Esophagus (tissue), 2 donors: ENCODE measurements around the gene NOVA2. TPM values are rescaled to one million over a fixed set of nuclear protein-coding genes. Genes with fewer than 3 reads are reported as not detected.

Source experiments
- H3K27ac ChIP-seq, 2 donors: one replicate each; pipeline ENCODE4 v1.5.1; 2013; ENCODE audit warnings: low read depth in 2 of 2, mild to moderate bottlenecking in 2 of 2, inconsistent platforms in 1 of 2, low read length in 1 of 2, moderate library complexity in 1 of 2
- H3K27me3 ChIP-seq, 2 donors: one replicate each; pipeline ENCODE4 v1.6.1; 2013; ENCODE audit warnings: low read length in 2 of 2, control low read depth in 1 of 2, mild to moderate bottlenecking in 1 of 2; ENCODE audit not compliant: insufficient read depth in 2 of 2, control insufficient read depth in 1 of 2
- H3K36me3 ChIP-seq, 2 donors: one replicate each; pipeline ENCODE4 v1.6.1; 2013; ENCODE audit warnings: low read length in 1 of 2; ENCODE audit not compliant: control insufficient read depth in 2 of 2, insufficient read depth in 2 of 2
- H3K4me1 ChIP-seq, 2 donors: one replicate each; pipeline ENCODE4 v1.6.1; 2013; ENCODE audit warnings: low read length in 1 of 2; ENCODE audit not compliant: control insufficient read depth in 2 of 2, insufficient read depth in 2 of 2
- H3K4me3 ChIP-seq, 2 donors: one replicate each; pipeline ENCODE4 v1.5.1; 2013; ENCODE audit warnings: low read length in 2 of 2, mild to moderate bottlenecking in 2 of 2, low read depth in 1 of 2, moderate library complexity in 1 of 2
- H3K9me3 ChIP-seq, 2 donors: one replicate each; pipeline ENCODE4 v1.6.1; 2013; ENCODE audit warnings: mild to moderate bottlenecking in 2 of 2, low read depth in 1 of 2, low read length in 1 of 2, moderate library complexity in 1 of 2; ENCODE audit not compliant: control insufficient read depth in 2 of 2, insufficient read depth in 1 of 2
- WGBS, 2 donors: extraction: QIAGEN DNeasy Blood & Tissue Kit; methylation state at CpG; one replicate each; pipeline ENCODE4 v1.1.7; 2013; 5-methylcytosine and 5-hydroxymethylcytosine counted together
- polyA plus RNA-seq, 2 donors: library from polyadenylated mRNA; stranded (reverse); fragments of 200-250 nt; gene quantifications; one replicate each; pipeline ENCODE4 v1.2.3, GENCODE V29; 2013
- donor health status: healthy with polysubstance abuse.
- donor health status: Bipolar disorder and iron deficiency.

Gene NOVA2
- polyA plus RNA-seq, 2 donors = 0.31 to 1.0 TPM

- 85 to 87% methylated on average over 12 of the region's 12 CpGs for WGBS, 2 donors
- H3K9me3 ChIP-seq = no peaks in the 10 kb centered on the region
- H3K36me3 ChIP-seq = no peaks in the 10 kb centered on the region
- no peaks in the 10 kb centered on the region for H3K4me1 ChIP-seq
- no peak overlapping the region for H3K4me3 ChIP-seq
- no peak overlapping the region for H3K27ac ChIP-seq
- H3K27me3 ChIP-seq = no peaks in the 10 kb centered on the region
Measured at GRCh38 chr19:45990113-45990728, 16.6 kb upstream of the NOVA2 start.

- Histone ChIP-seq H3K27me3 (no peaks in the 10 kb centered on the region), H3K9me3 (no peaks in the 10 kb centered on the region), H3K4me1 (no peaks in the 10 kb centered on the region), H3K27ac (no peak overlapping the region), H3K36me3 (no peaks in the 10 kb centered on the region), H3K4me3 (no peak overlapping the region)
- 80 to 88% methylated on average over 7 of the region's 7 CpGs for WGBS, 2 donors
Measured at GRCh38 chr19:45985321-45985720, 11.7 kb upstream of the NOVA2 start.

- Histone ChIP-seq H3K27ac (no peak overlapping the region), H3K27me3 (no peaks in the 10 kb centered on the region), H3K4me1 (no peaks in the 10 kb centered on the region), H3K36me3 (no peaks in the 10 kb centered on the region), H3K4me3 (no peak overlapping the region), H3K9me3 (no peaks in the 10 kb centered on the region)
- 52 to 53% methylated on average over 2 of the region's 2 CpGs for WGBS, 2 donors
Measured at GRCh38 chr19:45981350-45981749, 7.7 kb upstream of the NOVA2 start.

- H3K4me1 ChIP-seq = no peaks in the 10 kb centered on the region
- 75 to 76% methylated on average over 7 of the region's 7 CpGs for WGBS, 2 donors
- no peaks in the 10 kb centered on the region for H3K36me3 ChIP-seq
- H3K27ac ChIP-seq = no peak overlapping the region
- no peaks in the 10 kb centered on the region for H3K9me3 ChIP-seq
- peaks cover 0 to 7% of the 10 kb centered on the region in 2 donors for H3K27me3 ChIP-seq
- no peak overlapping the region for H3K4me3 ChIP-seq
Measured at GRCh38 chr19:45978156-45978555, 4.5 kb upstream of the NOVA2 start.

- peaks cover 0 to 2% of the 10 kb centered on the region in 2 donors for H3K4me1 ChIP-seq
- H3K9me3 ChIP-seq = peaks cover 0 to 4% of the 10 kb centered on the region in 2 donors
- WGBS, 2 donors = 40 to 43% methylated on average over 14 of the region's 14 CpGs
- H3K36me3 ChIP-seq = no peaks in the 10 kb centered on the region
- H3K27ac ChIP-seq = no peak overlapping the region
- no peak overlapping the region for H3K4me3 ChIP-seq
- H3K27me3 ChIP-seq = peaks cover 0 to 13% of the 10 kb centered on the region in 2 donors
Measured at GRCh38 chr19:45976178-45976577, 2.5 kb upstream of the NOVA2 start.

- Histone ChIP-seq H3K9me3 (peaks cover 0 to 4% of the 10 kb centered on the region in 2 donors), H3K4me1 (peaks cover 0 to 2% of the 10 kb centered on the region in 2 donors), H3K4me3 (no peak overlapping the region), H3K27me3 (peaks cover 0 to 13% of the 10 kb centered on the region in 2 donors), H3K36me3 (no peaks in the 10 kb centered on the region), H3K27ac (no peak overlapping the region)
- 66 to 74% methylated on average over 11 of the region's 11 CpGs for WGBS, 2 donors
Measured at GRCh38 chr19:45975306-45976070, 1.8 kb upstream of the NOVA2 start.

- 1 to 2% methylated on average over 14 to 53 of the region's 54 CpGs for WGBS, 2 donors
- no peak overlapping the region for H3K27ac ChIP-seq
- H3K27me3 ChIP-seq = peaks cover 0 to 13% of the 10 kb centered on the region in 2 donors
- no peaks in the 10 kb centered on the region for H3K36me3 ChIP-seq
- peak overlapping the region; percentile 12 to 25 for H3K4me3 ChIP-seq
- H3K9me3 ChIP-seq = peaks cover 0 to 4% of the 10 kb centered on the region in 2 donors
- H3K4me1 ChIP-seq = peaks cover 0 to 2% of the 10 kb centered on the region in 2 donors
Measured at GRCh38 chr19:45972947-45973540, 621 bp downstream of the NOVA2 start.

- Histone ChIP-seq H3K27ac (no peak overlapping the region), H3K4me1 (peaks cover 0 to 2% of the 10 kb centered on the region in 2 donors), H3K27me3 (peaks cover 0 to 13% of the 10 kb centered on the region in 2 donors), H3K9me3 (peaks cover 0 to 4% of the 10 kb centered on the region in 2 donors), H3K4me3 (peak overlapping the region; percentile 4 to 25), H3K36me3 (no peaks in the 10 kb centered on the region)
- 13 to 18% methylated on average over 18 of the region's 18 CpGs for WGBS, 2 donors
Measured at GRCh38 chr19:45972081-45972946, 1.4 kb downstream of the NOVA2 start.

GRCh38 chr19:45971260-45971902 is 2.3 kb downstream of the NOVA2 start:
- Histone ChIP-seq H3K4me3 (no peak overlapping the region), H3K4me1 (peaks cover 0 to 2% of the 10 kb centered on the region in 2 donors), H3K27me3 (peaks cover 0 to 13% of the 10 kb centered on the region in 2 donors), H3K27ac (no peak overlapping the region), H3K36me3 (no peaks in the 10 kb centered on the region), H3K9me3 (peaks cover 0 to 4% of the 10 kb centered on the region in 2 donors)
- 10 to 13% methylated on average over 9 to 11 of the region's 11 CpGs for WGBS, 2 donors
